Islet precursor cell (in vitro differentiated cells): ENCODE data around the gene MARCHF10.
A peak's percentile ranks its signal among the peaks of the same experiment; 100 is the strongest.

Experiments used
- DNase-seq: peaks from one replicate; pipeline ENCODE4 v3.0.0-alpha.2; 2018

Gene MARCHF10

DNA sequence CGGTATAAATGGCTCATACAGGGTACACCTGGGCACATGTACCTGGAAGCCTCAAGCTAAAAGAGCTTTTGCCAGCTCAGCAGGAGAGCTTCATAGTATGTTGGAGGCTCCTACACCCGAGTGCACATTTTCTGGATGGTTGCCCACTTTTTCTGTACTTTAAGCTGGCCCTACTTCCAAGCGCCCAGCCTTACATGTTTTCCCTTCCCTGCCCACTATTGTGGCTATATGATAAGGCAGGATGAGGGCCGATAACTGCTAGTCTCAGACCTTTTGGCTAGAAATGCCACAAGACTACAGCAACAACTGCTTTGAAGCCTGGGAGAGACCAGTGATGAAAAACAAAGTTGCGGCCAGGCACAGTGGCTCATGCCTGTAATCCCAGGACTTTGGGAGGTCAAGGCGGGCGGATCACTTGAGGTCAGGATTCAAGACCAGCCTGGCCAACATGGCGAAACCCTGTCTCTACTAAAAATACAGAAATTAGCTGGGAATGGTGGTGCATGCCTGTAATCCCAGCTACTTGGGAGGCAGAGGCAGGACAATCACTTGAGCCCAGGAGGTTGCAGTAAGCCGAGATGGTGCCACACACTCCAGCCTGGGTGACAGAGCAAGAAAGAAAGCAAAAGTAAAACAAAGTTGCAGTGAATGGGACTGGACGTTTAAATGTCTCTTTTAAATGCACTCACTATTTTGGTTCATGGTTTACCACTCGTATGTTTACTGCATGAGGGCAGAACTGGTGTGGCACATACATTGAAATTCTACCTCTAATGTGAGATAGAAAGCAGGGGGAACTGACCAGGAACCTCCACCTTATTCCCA lies 14.2 kb upstream of the MARCHF10 start:
- DNase-seq: no peak

DNA sequence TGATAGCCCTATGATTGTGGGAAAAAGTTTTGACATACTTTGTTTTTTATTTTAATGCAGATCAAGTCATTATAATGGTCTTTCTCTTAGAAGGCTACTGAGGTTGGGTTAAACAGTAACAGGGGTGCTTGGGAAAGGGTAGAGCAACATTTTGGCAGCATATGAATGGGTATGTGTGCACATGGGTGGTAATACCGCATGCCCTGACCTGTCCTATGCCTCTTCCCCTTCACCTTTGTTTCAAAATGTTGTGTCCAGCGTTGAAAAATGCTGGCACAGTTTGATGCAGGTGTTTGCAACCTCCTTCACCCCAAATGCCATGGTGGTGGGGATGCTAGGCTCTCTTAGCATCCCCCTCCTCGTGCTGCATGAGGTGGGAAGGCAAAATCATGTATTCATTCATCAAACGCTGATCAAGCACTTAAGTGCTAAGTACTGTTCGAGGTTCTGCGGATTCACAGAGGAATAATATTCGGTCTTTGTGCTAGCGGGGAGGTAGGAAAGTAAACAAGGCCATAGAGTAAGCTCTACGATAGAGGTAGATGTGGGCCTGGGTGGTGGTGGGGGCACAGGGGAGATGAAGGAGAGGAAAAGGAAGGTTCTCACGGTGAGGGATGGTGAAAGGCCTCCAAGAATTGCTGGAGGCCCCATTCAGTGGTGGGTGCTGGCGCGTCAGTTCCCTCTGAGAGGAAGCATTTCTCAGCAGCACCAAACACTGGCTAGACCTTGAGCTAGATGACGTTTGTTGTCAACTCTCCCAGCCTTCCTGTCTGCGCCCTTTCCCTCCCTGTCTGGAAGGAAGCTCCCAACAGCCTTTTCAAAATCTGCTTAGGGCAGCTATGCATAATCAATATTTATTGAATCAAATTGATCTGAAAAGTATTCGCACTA lies 13.3 kb upstream of the MARCHF10 start:
- peak; percentile 63 for DNase-seq

- DNase-seq: peak; percentile 100
These were observed 11.6 kb upstream of the MARCHF10 start for GRCh38 chr17:62819511-62820221.

GRCh38 chr17:62818526-62818925 lies 10.4 kb upstream of the MARCHF10 start:
- peak; percentile 32 for DNase-seq

DNA sequence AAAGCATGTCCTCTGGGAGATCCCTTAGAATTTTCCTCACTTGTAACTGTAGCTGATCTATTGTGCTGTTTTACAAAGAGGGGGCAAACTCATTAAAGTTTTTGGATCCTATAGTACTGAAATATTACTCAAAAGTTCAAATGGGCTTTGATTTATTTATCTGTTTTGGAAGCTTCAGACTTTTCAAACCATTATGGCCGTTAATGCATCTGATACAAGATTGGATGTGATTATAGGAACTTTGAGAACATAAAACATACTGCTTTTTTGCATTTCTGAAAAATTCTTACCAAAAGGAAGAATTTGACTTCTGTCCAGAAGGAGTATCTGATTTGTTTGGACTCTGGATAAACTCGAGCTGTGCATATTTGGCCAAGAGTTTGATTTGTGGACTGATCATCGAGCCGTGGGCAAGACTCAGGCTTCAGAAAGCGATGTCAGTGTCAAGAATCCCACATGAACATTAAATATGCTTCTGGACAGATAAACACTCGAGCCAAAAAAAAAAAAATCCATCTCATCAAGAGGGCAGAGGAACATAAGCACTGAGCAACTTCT lies 8.2 kb upstream of the MARCHF10 start:
- no peak for DNase-seq

- peak; percentile 41 for DNase-seq
These were observed 1.5 kb upstream of the MARCHF10 start for GRCh38 chr17:62809656-62810055.

GRCh38 chr17:62808576-62808970 lies 459 bp upstream of the MARCHF10 start:
- DNase-seq: peak; percentile 57

DNA sequence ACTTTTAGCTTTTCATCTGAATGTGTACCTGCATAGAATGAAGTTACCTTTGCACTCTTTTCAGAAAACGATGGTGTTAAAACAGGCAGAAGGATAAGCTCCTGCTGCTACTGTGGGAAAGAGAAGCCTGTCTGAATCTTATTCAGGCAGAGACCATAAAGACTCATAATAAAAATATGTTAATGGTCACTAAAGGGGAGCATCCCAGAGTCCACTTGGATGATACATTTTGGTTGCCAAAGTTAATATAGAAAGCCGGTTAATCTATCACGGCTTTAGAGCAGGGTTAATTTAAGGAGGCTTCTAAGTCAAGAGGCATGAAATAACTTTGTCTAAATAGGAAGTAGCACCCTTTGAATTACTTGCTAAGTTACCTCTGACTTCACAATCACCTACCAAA lies 2.9 kb downstream of the MARCHF10 start:
- peak; percentile 12 for DNase-seq

- peak; percentile 88 for DNase-seq
These were observed 3.3 kb downstream of the MARCHF10 start for GRCh38 chr17:62804822-62805221.

GRCh38 chr17:62804025-62804424 lies 4.1 kb downstream of the MARCHF10 start:
- DNase-seq: peak; percentile 50

DNA sequence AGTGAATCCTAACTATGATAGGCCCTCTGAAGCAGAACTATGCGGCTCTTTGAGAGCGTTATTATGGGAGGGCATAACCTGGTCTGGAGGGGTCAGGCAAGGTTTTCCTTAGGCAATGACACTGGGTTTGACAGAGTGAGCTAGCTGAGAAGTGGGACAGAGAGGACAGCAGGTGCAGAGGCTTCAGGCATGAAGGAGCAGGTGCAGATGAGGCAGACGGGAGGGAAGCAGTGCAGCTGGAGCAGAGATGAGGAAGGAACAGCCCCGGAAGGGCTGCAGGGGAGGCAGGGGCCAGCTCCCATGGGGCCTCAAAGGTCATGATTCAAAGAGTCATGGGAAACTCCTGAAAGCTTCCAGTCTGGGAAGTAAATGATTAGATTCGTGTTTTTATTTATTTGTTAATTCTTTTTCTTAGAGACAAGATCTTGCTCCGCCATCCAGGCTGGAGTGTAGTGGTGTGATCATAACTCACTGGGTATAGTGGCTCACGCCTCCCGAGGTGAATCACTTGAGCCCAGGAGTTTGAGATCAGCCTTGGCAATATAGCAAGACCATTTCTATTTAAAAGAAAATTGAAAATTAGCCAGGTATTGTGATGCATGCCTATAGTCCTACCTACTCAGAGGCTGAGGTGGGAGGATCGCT lies 5.4 kb downstream of the MARCHF10 start:
- peak; percentile 54 for DNase-seq

GRCh38 chr17:62801553-62802114 lies 6.5 kb downstream of the MARCHF10 start:
- peak; percentile 37 for DNase-seq

GRCh38 chr17:62800585-62800984 lies 7.5 kb downstream of the MARCHF10 start:
- DNase-seq: peak; percentile 96

GRCh38 chr17:62797959-62798358 lies 10.2 kb downstream of the MARCHF10 start:
- DNase-seq: peak; percentile 22

GRCh38 chr17:62796291-62796690 lies 11.8 kb downstream of the MARCHF10 start:
- peak; percentile 20 for DNase-seq

DNA sequence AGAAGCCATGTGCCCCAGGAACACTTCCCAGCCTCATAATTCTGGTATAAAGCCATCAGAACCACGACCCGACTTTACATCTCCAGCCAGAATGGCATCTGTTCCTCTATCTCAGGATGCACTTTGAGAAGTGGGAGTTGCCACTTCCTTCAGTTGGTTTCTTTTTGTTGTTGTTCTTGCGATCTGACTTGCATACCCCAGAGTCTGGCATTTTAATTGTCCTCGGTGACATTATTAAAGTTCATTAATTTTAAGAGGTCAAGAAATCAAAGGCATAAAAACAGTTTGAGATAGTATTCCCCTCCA lies 13.5 kb downstream of the MARCHF10 start:
- DNase-seq: peak; percentile 16

GRCh38 chr17:62793919-62794665 lies 14.0 kb downstream of the MARCHF10 start:
- DNase-seq: peak; percentile 34

- no peak for DNase-seq
These were observed 15.7 kb downstream of the MARCHF10 start for GRCh38 chr17:62792447-62792800.

DNA sequence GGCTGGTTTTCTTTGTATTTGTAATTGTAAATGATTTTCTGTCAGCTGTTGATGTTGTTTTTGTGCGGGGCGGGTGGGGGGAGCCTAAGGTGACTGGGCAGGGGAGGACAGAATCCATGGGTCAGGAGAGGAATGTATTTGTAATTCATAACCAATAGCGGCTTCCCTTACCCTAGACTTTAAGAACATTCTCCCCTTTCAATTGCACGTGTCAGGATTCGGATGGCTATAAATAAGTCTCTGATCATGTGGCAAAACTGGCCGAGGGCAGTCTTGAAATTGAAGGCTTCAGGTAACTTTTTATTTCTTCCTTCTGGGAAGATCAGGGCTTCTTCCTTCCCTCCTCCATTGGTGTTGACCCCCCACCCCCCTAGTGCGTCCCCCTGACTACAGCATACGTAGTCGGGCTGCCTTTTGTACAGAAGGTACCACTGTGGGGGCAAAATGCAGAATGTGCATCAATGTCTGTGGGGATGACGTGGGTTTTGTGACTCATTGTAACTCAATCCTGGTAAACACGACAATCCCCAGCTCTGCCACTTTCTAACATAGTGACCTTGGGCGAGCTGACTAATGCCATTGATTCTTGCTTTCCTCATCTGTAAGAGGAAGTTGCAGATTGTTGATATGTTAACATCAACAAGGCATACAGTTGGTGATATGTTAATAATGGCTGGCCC lies 16.2 kb downstream of the MARCHF10 start:
- peak; percentile 64 for DNase-seq

GRCh38 chr17:62791235-62791734 lies 16.8 kb downstream of the MARCHF10 start:
- peak; percentile 57 for DNase-seq

DNA sequence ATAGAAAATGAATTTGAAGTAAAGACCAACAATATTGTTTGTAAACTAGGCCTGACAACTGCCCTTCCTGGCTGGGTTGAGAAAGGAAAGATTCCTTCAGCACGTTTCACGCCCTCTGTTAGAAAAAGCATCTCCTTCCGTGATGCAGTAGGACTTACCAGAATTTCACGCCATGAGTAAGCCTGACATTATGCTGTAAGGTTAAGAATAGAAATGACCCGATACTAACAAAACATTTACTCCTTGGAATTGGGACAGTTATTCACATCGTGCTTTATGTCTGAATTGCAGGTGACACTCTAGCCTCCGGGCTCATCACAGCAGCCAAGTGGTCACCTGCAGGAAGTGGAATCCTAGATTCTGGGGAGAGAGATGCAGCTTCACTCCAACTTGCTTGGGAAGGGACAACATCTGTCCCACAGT lies 17.5 kb downstream of the MARCHF10 start:
- peak; percentile 53 for DNase-seq
